KOPT-K1 (cell line): ENCODE data around the gene NDOR1.

Experiments
- H3K27ac ChIP-seq: fragments of 200-600 bp; sonication (generic); 2 replicates; pipeline ENCODE4 v1.5.1; 2016; ENCODE audit warnings: antibody characterized with exemption, mild to moderate bottlenecking, low read depth, low read length; ENCODE audit not compliant: poor library complexity, severe bottlenecking
- H3K36me3 ChIP-seq: fragments of 200-600 bp; sonication (generic); 2 replicates; pipeline ENCODE4 v1.5.1; 2017; ENCODE audit warnings: antibody characterized with exemption, mild to moderate bottlenecking, low read length, moderate library complexity; ENCODE audit not compliant: insufficient read depth
- H3K9me3 ChIP-seq: fragments of 200-600 bp; sonication (generic); 2 replicates; pipeline ENCODE4 v1.5.1; 2017; ENCODE audit warnings: antibody characterized with exemption, low read length, mild to moderate bottlenecking; ENCODE audit not compliant: insufficient read depth, poor library complexity, severe bottlenecking

NDOR1 gene

GRCh38 chr9:137173796-137174664 is 31.5 kb upstream of the NDOR1 start:
- Histone ChIP-seq H3K9me3 (no peaks in the 10 kb centered on the region), H3K27ac (no peak overlapping the region), H3K36me3 (peaks cover 9% of the 10 kb centered on the region; the same call in 1 of the 2 replicates)

GRCh38 chr9:137174722-137175293 is 30.7 kb upstream of the NDOR1 start:
- Histone ChIP-seq H3K9me3 (no peaks in the 10 kb centered on the region), H3K27ac (no peak overlapping the region), H3K36me3 (peaks cover 17% of the 10 kb centered on the region; the same call in 1 of the 2 replicates)

- H3K9me3 ChIP-seq: no peaks in the 10 kb centered on the region
- peaks cover 24% of the 10 kb centered on the region; the same call in 1 of the 2 replicates for H3K36me3 ChIP-seq
- no peak overlapping the region for H3K27ac ChIP-seq
Measured at GRCh38 chr9:137175345-137175961, 30.0 kb upstream of the NDOR1 start.

GRCh38 chr9:137176302-137177182 is 29.0 kb upstream of the NDOR1 start:
- H3K36me3 ChIP-seq: peaks cover 34% of the 10 kb centered on the region; the same call in 1 of the 2 replicates

GRCh38 chr9:137178201-137178938 is 27.1 kb upstream of the NDOR1 start:
- Histone ChIP-seq H3K27ac (no peak overlapping the region), H3K36me3 (peaks cover 48% of the 10 kb centered on the region; the same call in 1 of the 2 replicates), H3K9me3 (no peaks in the 10 kb centered on the region)

More at GRCh38 chr9:137176302-137177182, 29.0 kb upstream of the NDOR1 start:
- H3K27ac ChIP-seq: no peak overlapping the region
- H3K9me3 ChIP-seq: no peaks in the 10 kb centered on the region

GRCh38 chr9:137178939-137179630 is 26.4 kb upstream of the NDOR1 start:
- no peak overlapping the region for H3K27ac ChIP-seq
- peaks cover 56% of the 10 kb centered on the region; the same call in 1 of the 2 replicates for H3K36me3 ChIP-seq
- H3K9me3 ChIP-seq: no peaks in the 10 kb centered on the region

GRCh38 chr9:137179761-137180160 is 25.7 kb upstream of the NDOR1 start:
- H3K27ac ChIP-seq: no peak overlapping the region
- no peaks in the 10 kb centered on the region for H3K9me3 ChIP-seq
- peaks cover 59% of the 10 kb centered on the region; the same call in 1 of the 2 replicates for H3K36me3 ChIP-seq

- Histone ChIP-seq H3K36me3 (peaks cover 62% of the 10 kb centered on the region; the same call in 1 of the 2 replicates), H3K9me3 (no peaks in the 10 kb centered on the region), H3K27ac (no peak overlapping the region)
Measured at GRCh38 chr9:137180491-137180890, 25.0 kb upstream of the NDOR1 start.

- no peak overlapping the region for H3K27ac ChIP-seq
- peaks cover 73% of the 10 kb centered on the region; the same call in 1 of the 2 replicates for H3K36me3 ChIP-seq
- H3K9me3 ChIP-seq: no peaks in the 10 kb centered on the region
Measured at GRCh38 chr9:137181680-137182079, 23.8 kb upstream of the NDOR1 start.

GRCh38 chr9:137182836-137183235 is 22.7 kb upstream of the NDOR1 start:
- H3K36me3 ChIP-seq: peaks cover 77% of the 10 kb centered on the region; the same call in 1 of the 2 replicates
- H3K9me3 ChIP-seq: no peaks in the 10 kb centered on the region

GRCh38 chr9:137183980-137184595 is 21.4 kb upstream of the NDOR1 start:
- no peak overlapping the region for H3K27ac ChIP-seq
- no peaks in the 10 kb centered on the region for H3K9me3 ChIP-seq
- peaks cover 68% of the 10 kb centered on the region; the same call in 1 of the 2 replicates for H3K36me3 ChIP-seq

More at GRCh38 chr9:137182836-137183235, 22.7 kb upstream of the NDOR1 start:
- no peak overlapping the region for H3K27ac ChIP-seq

GRCh38 chr9:137184881-137185660 is 20.4 kb upstream of the NDOR1 start:
- H3K36me3 ChIP-seq: peaks cover 62% of the 10 kb centered on the region; the same call in 1 of the 2 replicates
- H3K27ac ChIP-seq: no peak overlapping the region
- no peaks in the 10 kb centered on the region for H3K9me3 ChIP-seq
